Tibial nerve (tissue), 4 donors: ENCODE measurements around the gene BCAS1. TPM values are rescaled to one million over a fixed set of nuclear protein-coding genes. Genes with fewer than 3 reads are reported as not detected.

Experiments
- DNase-seq, 2 donors: peaks; one replicate each; pipeline ENCODE4 v3.0.0-alpha.2; 2019; ENCODE audit warnings: low spot score in 2 of 2
- H3K27ac ChIP-seq, 4 donors: fragments of 200-600 bp; sonication (generic) in 3 of 4; one replicate each; pipeline ENCODE4 v1.5.1; 2017 to 2019; ENCODE audit warnings: mild to moderate bottlenecking in 1 of 4
- H3K27me3 ChIP-seq, 2 donors: fragments of 200-600 bp; sonication (generic) in 1 of 2; one replicate each; pipeline versions ENCODE4 v1.5.1 to v1.6.0; 2017 to 2019
- H3K36me3 ChIP-seq, 3 donors: fragments of 200-600 bp; sonication (generic); one replicate each; pipeline ENCODE4 v1.5.1; 2018 to 2019
- H3K4me1 ChIP-seq, 4 donors: fragments of 200-600 bp; sonication (generic) in 3 of 4; one replicate each; pipeline ENCODE4 v1.5.1; 2017 to 2019
- H3K4me3 ChIP-seq, 4 donors: fragments of 200-600 bp; sonication (generic) in 3 of 4; one replicate each; pipeline ENCODE4 v1.5.1; 2017 to 2019; ENCODE audit warnings: mild to moderate bottlenecking in 1 of 4, moderate library complexity in 1 of 4
- H3K9me3 ChIP-seq, 4 donors: fragments of 200-600 bp; sonication (generic) in 3 of 4; one replicate each; pipeline ENCODE4 v1.5.1; 2017 to 2019
- CTCF ChIP-seq, 5 experiments: fragments of 200-600 bp in 3 of 5; fragments of 450-650 bp in 2 of 5; sonication (generic) in 3 of 5; IDR thresholded peaks; one replicate each; pipeline ENCODE4 v1.5.1; 2016 to 2019; ENCODE audit warnings: antibody characterized with exemption in 5 of 5, mild to moderate bottlenecking in 3 of 5, moderate library complexity in 2 of 5
- EP300 ChIP-seq, 2 donors: sonication (generic); formaldehyde crosslinking; IDR thresholded peaks; one replicate each; pipeline ENCODE4 v1.6.1; 2017; ENCODE audit warnings: antibody characterized with exemption in 2 of 2, mild to moderate bottlenecking in 1 of 2
- POLR2A ChIP-seq, 2 donors: fragments of 450-650 bp; IDR thresholded peaks; one replicate each; pipeline ENCODE4 v1.6.1; 2017; ENCODE audit warnings: antibody characterized with exemption in 2 of 2, mild to moderate bottlenecking in 2 of 2, moderate library complexity in 2 of 2
- WGBS, 2 donors: methylation state at CpG; one replicate each; pipeline ENCODE4 v1.1.5; 2018; 5-methylcytosine and 5-hydroxymethylcytosine counted together
- total RNA-seq, 4 donors: library from RNA; depleted of rRNA; stranded (reverse); fragments of >200 nt; gene quantifications; one replicate each; pipeline ENCODE4 v1.1.0, GENCODE V29; 2016

Gene BCAS1
- total RNA-seq, 4 donors from 2014 or later: 34.8 to 59.6 (median 47.1) TPM

- no peaks in the 10 kb centered on the region for H3K9me3 ChIP-seq
- 79 to 83% methylated on average over 13 to 15 of the region's 15 CpGs for WGBS, 2 donors
- no peak for DNase-seq
- no peaks in the 10 kb centered on the region for H3K4me1 ChIP-seq
- no peak overlapping the region for H3K27ac ChIP-seq
- H3K4me3 ChIP-seq: no peak overlapping the region
- H3K36me3 ChIP-seq: no peaks in the 10 kb centered on the region
- no peak for TF ChIP-seq CTCF (IDR thresholded peaks at IDR 0.05)
- TF ChIP-seq POLR2A (IDR thresholded peaks at IDR 0.05): no peak
- TF ChIP-seq EP300 (IDR thresholded peaks at IDR 0.05): no peak
- no peaks in the 10 kb centered on the region for H3K27me3 ChIP-seq
Measured at GRCh38 chr20:54115172-54115854, 44.9 kb upstream of the BCAS1 start.

GRCh38 chr20:54114109-54114508 lies 43.7 kb upstream of the BCAS1 start:
- no peak for DNase-seq
- Histone ChIP-seq H3K36me3 (no peaks in the 10 kb centered on the region), H3K27me3 (no peaks in the 10 kb centered on the region), H3K27ac (no peak overlapping the region), H3K9me3 (no peaks in the 10 kb centered on the region), H3K4me3 (no peak overlapping the region), H3K4me1 (no peaks in the 10 kb centered on the region)
- WGBS, 2 donors: 63 to 68% methylated on average over 2 of the region's 2 CpGs
- TF ChIP-seq POLR2A (IDR thresholded peaks at IDR 0.05) (no peak), EP300 (IDR thresholded peaks at IDR 0.05) (no peak), CTCF (IDR thresholded peaks at IDR 0.05) (no peak)

- Histone ChIP-seq H3K9me3 (no peaks in the 10 kb centered on the region), H3K4me1 (no peaks in the 10 kb centered on the region), H3K27me3 (no peaks in the 10 kb centered on the region), H3K4me3 (no peak overlapping the region), H3K27ac (no peak overlapping the region), H3K36me3 (no peaks in the 10 kb centered on the region)
- 91 to 94% methylated on average over 2 of the region's 2 CpGs for WGBS, 2 donors
- DNase-seq: no peak
- TF ChIP-seq EP300 (IDR thresholded peaks at IDR 0.05) (no peak), POLR2A (IDR thresholded peaks at IDR 0.05) (no peak), CTCF (IDR thresholded peaks at IDR 0.05) (no peak)
Measured at GRCh38 chr20:54113566-54113965, 43.2 kb upstream of the BCAS1 start.

GRCh38 chr20:54112221-54112884 lies 42.0 kb upstream of the BCAS1 start:
- Histone ChIP-seq H3K27me3 (no peaks in the 10 kb centered on the region), H3K36me3 (no peaks in the 10 kb centered on the region), H3K4me1 (no peaks in the 10 kb centered on the region), H3K27ac (no peak overlapping the region), H3K9me3 (no peaks in the 10 kb centered on the region), H3K4me3 (no peak overlapping the region)
- DNase-seq: no peak
- WGBS, 2 donors: 87 to 91% methylated on average over 4 of the region's 4 CpGs
- no peak for TF ChIP-seq EP300 (IDR thresholded peaks at IDR 0.05)
- no peak for TF ChIP-seq CTCF (IDR thresholded peaks at IDR 0.05)
- no peak for TF ChIP-seq POLR2A (IDR thresholded peaks at IDR 0.05)

GRCh38 chr20:54111460-54111859 lies 41.1 kb upstream of the BCAS1 start:
- DNase-seq: no peak
- 89 to 90% methylated on average over 2 of the region's 2 CpGs for WGBS, 2 donors
- TF ChIP-seq EP300 (IDR thresholded peaks at IDR 0.05) (no peak), CTCF (IDR thresholded peaks at IDR 0.05) (no peak), POLR2A (IDR thresholded peaks at IDR 0.05) (no peak)

More at GRCh38 chr20:54111460-54111859, 41.1 kb upstream of the BCAS1 start:
- Histone ChIP-seq H3K27me3 (no peaks in the 10 kb centered on the region), H3K4me3 (no peak overlapping the region), H3K4me1 (no peaks in the 10 kb centered on the region), H3K9me3 (no peaks in the 10 kb centered on the region), H3K36me3 (no peaks in the 10 kb centered on the region), H3K27ac (no peak overlapping the region)
